Measurements from ENCODE around the gene DNAH14.
"Not testable (repeated sequence)": the region's sequence is repeated elsewhere in the genome, so short reads cannot be mapped to it uniquely, and the experiment has no call there.

DNAH14 gene

DNA sequence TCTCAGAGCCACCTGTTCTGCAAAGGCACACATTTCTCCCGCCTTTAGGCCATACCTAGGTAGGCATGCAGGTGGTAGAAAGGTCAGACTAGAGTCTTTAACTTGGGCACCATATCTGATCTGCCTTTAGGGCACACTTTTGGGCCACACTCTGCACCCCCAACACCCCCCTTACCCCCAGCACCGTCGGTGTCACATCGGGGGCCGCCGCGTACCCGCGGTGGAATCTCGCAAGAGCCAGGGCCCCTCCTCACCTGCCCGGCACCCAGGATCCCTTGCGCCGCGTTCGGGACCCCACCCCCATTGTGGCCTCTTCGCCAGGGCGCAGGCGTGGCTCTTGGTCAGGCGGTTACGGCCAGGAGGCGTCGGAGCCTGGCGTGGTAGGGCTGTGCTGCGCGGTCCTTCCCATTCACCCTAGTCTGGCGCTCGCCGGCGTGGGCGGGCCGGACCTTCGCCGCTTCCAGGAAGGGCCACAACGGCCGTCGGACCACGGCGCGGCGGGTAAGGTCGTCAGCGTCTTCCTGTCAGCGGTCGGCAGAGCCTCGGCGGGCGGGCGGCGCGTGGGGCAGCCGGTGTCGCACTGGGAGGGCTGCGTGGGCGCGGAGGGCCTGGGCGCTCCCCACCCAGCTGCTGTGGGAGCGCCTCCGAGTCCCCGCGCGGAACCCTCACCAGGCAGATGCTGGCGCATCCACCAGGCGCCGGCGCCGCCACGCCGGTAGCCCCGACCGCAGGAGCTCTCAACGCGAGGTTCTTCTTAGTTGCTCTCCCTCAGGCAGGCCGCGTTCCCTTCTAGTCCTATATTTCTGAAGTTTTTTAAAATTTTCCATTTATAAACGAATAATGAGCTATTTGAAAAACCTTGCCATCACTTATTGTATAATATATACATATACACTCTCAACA, at the start of gene DNAH14:
TSS of gene DNAH14 (plus strand) at position 341 of the 903 bp plus-strand sequence. CDS start 23,028 bp downstream, outside the sequence.
- peak; percentile 50 for DNase-seq

- no peak for DNase-seq
Measured at GRCh38 chr1:224880593-224881307, 48.7 kb upstream of the DNAH14 start.

DNA sequence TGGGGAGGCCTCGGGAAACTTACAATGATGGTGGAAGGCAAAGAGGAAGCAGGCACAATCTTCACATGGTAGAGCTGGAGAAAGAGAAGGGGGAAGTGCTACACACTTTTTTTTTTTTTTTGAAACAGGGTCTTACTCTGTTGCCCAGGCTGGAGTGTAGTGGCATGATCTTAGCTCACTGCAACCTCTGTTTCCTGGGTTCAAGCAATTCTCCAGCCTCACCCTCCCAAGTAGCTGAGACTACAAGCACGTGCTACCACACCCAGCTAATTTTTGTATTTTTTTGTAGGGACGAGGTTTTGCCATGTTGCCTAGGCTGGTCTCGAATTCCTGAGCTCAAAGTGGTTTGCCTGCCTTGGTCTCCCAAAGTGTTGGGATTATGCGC, 48.2 kb upstream of the DNAH14 start:
- DNase-seq = not testable (repeated sequence)

- no peak for DNase-seq
Measured at GRCh38 chr1:224881762-224882211, 47.7 kb upstream of the DNAH14 start.

GRCh38 chr1:224882264-224882663, 47.2 kb upstream of the DNAH14 start:
- DNase-seq = no peak

- no peak for DNase-seq
Measured at GRCh38 chr1:224883091-224883490, 46.4 kb upstream of the DNAH14 start.

DNA sequence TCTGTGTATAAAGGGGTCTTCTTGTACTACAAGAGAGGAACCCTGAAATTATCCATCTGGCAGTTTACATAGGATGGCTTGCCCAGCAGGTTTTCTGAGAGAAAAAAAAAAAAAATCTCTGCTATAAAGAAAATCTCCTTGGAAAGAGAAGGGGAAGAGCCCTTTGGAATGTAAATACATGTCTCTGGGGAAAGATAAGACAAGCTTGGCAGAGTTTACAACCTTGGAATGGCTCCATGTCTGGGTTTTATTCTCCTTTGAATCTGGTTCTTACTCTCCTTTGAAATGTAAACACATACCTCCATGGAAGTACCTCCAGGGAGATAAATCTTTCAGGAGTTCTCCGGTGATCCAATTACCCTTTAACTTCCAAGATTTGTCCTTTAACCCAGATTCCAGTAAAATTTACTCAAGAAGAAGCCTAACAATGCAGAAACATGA, 45.1 kb upstream of the DNAH14 start:
- DNase-seq = no peak

DNA sequence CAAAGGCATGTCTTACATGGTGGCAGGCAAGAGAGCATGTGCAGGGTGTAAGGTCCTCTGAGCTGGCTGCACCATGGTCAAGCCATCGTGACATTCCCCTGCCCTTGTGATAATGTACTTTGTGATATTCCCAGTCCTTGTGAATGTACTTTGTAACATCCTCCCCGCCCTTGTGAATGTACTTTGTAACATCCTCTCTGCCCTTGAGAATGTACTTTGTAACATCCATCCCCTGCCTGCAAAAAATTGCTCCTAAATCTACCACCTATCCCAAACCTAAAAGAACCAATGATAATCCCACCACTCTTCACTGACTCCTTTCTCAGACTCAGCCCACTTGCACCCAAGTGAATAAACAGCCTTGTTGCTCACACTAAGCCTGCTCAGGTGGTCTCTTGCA, 44.1 kb upstream of the DNAH14 start:
- DNase-seq = not testable (repeated sequence)

DNA sequence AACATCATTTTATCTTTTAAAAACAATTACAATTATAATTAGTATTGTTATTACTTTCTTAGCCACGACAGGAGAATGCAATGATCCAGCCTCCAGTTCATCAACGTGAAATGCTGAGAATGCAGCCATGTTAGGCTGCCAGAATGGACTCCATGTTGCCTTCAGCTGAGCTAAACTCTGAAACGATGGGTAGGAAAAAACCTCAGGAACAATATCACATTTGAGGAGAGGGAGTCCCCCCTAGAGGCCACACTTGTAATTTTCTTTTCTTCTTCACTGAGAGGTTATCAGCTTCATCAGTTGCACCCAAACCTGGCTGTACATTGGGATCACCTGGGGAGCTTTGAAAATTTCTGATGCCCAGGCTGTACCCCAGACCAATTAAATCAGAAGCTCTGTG, 34.6 kb upstream of the DNAH14 start:
- peak; percentile 27 for DNase-seq

GRCh38 chr1:224896130-224896781, 33.2 kb upstream of the DNAH14 start:
- no peak for DNase-seq

DNA sequence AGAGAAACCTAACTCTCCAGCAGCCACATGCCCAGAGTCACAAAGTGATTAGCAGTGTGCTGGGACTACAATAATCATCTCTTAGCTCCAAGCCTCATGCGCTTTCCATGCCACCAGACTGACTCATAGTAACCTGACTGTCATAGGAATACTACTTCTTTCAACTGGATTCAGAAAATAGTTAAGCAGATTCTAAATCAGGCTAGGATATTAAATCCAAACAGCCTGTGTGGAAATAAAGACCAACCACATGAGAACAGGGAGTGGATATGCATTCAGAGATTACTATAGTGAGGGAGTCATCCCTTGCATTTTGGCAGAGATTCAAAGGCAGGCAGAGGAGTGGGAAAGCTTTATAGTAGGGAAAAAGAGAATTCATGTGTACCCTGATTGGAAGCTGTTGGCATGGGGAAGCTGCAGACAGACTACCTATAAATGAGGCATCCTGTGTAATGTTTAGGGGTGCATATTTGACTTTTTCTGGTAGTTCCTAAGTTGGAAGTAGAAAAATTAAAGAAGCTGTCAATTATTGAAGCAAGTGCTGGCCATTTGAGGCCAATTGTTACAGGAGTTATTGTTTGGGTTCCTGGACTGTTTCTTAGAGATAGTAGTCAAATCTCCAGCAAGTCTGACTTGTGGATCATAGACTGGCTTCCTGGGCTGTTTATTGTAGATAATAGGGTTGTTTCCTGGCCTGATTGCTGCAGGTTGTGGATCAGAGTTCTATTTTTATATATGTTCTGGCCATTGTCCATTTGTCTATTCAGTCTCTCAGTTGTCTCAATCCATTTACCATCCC, 31.7 kb upstream of the DNAH14 start:
- no peak for DNase-seq

GRCh38 chr1:224898937-224899336, 30.5 kb upstream of the DNAH14 start:
- no peak for DNase-seq

- no peak for DNase-seq
Measured at GRCh38 chr1:224900062-224900630, 29.3 kb upstream of the DNAH14 start.

GRCh38 chr1:224901087-224901810, 28.2 kb upstream of the DNAH14 start:
- no peak for DNase-seq

DNA sequence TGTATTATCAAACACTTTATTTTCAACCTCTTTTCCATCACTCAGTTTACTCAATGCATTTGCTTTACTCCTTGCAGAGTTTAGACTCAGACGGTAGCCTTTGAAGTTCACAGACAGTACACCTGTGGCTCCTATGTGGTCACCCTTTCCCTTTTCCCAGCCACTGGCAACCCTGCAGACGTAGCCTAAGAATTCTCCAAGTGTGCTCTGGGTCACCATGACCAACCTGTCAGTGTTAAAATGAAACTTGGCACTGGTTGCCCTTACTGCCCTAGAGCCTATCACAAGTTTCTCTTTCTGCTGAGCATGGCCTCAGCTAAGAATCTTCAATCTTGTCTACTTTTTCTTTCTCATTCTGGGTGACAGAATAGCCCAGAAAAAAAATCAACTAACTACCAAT, 25.5 kb upstream of the DNAH14 start:
- no peak for DNase-seq

DNA sequence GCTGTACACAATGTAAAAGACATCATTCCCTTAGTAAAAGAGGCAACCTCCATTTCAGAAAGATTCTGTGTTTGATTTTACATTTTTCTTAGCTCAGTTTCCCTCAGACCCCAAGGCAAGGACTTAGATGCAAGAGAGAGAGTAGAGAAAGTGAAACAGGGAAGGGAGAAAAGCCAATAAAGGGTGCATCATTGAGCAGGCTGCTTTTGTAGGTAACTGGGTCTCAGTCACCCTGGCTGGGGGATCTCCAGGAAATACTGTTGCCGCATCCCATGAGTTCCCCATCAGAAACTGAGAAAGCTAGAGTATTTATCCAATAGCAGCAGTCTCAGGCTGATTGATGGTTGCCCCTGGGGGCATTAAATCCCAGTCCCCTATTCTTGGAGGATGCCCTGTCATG, 23.1 kb upstream of the DNAH14 start:
- DNase-seq = no peak

GRCh38 chr1:224911217-224911616, 18.3 kb upstream of the DNAH14 start:
- DNase-seq = no peak

DNA sequence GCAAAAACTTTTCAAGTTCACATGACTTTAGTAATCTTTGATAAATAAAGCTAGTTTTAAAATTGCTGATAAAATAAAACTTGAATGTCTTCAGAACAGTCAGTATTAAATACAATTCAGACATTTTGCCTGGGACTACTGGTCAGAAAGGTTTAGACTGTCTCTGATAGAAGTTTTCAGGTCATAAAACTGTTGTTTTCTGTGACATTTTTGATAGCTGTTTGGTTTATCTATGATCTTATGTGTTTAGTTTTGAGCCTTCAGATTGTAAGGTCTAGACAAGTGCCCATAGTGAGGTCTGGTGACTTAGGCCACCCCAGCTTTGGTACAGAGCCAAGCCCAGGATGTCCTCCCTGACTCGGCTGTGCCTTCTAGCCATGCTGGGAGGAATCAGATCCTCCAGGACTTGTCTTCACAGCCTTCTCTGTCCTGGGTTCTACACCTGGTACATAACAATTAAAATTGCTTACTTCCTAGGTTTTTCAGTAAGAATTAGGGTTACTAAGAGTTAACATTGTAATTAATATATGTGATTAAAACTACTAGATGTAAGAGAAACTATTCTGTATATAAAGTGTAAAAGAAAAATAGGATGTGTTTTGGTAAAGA, 15.1 kb upstream of the DNAH14 start:
- DNase-seq = no peak

GRCh38 chr1:224919508-224919907, 10.0 kb upstream of the DNAH14 start:
- DNase-seq = no peak

DNA sequence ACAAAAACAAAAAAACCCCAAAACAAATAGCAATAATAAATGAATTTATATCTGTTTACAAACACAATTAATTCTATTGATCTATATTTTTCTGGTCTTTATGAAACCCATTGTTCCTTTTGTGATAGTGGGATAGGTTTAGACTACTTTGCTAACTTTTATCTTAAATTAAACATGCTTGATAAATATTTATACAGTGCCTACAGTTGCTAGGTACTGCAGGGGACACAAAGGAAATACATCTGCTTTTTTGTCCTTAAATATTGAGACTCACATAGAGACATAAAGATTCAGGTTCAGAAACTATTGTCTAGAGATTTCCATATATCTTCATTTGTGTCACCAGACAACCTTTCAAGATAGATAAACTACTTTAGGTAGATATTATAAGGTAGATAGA, 8.5 kb upstream of the DNAH14 start:
- DNase-seq = no peak

DNA sequence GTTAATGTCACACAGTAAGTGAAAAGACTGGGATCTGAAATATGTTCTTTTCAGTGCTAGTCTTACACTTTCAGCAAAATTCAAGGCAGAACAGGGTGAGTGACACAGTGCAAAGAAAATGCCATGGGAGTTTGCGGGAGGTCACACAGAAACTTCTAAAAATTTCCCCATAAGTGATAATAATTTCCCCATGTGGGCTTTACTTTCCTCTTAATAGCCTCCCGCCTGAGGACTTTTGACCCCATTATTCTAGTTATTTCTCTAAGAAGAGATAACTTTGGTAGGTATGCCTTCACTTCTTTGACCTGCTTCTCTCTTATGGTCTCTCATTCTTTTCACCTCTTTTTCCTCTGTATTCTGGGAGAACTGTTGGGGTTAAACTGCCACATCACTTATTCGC, 8.1 kb upstream of the DNAH14 start:
- DNase-seq = no peak

All from 8988T (cell line).